ENCODE results near the gene CDCP1. TPM values are rescaled to one million over a fixed set of nuclear protein-coding genes. Genes with fewer than 3 reads are reported as not detected.
A peak's percentile ranks its signal among the peaks of the same experiment; 100 is the strongest.
"Not testable (repeated sequence)": the region's sequence is repeated elsewhere in the genome, so short reads cannot be mapped to it uniquely, and the experiment has no call there.

Gene CDCP1
- total RNA-seq, 1 experiment from 2014 or later: 0.78 TPM

DNA sequence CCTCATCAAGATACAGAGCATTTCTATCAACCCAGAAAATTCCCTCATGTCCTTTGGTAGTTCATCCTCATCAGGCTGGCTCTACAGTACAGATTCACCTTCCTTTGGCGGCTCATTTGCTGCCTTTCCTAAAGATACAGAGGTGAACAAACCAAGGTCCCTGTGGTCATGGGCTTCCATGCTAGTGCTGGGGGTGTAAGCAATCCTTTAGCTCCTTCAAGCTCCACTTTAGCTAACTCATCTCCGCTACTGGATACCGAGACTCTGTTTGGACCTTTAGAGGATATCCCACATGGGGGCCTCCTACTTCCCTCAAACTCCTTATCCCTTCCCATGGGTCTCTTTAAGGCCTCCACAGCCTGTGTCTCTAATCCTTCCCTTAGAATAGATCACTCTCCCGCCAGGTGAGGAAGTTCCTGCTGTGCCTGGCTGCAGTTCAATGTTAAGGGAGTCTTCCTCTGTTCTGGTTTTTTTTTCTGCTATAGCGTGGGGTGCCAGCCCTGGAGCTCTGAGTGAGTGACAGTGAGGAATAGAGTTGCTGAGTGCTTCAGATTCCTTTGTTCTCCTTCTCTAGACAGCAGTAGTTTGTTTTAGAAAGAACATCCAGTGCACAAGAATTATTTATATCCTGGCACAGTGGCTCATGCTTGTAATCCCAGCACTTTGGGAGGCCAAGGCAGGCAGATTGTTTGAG, 89.4 kb downstream of the CDCP1 start:
- peak; percentile 44 for DNase-seq (ENCODE audit: low spot score)

DNA sequence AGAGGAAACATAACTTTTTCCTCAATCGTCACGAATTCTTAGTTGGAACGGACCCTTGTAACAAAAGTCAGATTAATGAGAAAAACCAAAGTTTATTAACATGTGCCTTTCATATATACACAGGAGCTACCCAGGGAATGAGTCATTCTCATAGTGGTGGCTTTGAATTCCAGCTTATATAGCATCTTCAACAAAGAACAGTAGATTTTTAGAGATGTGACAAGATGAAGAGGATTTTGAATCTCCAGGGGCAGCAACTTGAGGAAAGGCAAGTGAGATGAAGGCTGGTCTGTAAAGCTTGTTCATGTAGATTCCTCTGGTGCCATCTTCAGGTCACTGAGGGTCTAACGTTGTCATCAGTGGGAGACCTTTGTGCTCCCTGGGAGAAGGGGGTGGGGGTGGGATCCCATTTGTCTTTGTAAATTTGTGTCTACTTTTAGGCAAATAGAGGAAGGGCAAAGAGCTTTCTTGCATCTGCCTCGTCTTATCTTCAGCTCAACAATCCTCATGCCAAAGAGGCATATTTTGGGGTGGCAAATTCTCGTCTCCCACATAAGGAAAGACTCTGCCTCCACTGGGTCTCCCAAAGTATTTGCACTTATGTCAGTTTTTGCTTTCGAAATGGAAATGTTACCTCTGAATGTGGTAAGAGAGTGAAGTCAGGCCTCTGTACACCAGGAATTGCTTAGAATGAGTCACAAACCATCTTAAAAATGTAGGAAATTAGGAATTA, 90.6 kb downstream of the CDCP1 start:
- DNase-seq (ENCODE audit: low spot score): peak; percentile 76

DNA sequence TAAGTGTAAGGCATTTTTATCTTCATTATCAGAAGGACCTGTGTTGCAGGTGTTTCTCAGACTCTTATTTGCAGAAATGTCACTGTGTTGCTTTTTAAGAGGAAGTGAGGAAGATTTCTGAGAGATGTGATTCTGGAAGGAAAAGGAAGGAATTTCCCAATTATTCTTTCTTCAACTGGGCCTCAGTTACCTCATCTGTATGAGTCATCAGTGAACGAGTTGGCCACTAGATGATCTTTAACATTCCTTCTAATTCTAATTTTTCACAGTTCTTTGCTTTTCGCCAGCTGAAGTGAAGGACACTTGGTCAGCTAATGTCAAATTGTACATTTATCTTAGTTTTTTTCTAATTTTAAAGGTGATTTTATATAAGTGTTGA, 91.2 kb downstream of the CDCP1 start:
- peak; percentile 86 for DNase-seq (ENCODE audit: low spot score)

DNA sequence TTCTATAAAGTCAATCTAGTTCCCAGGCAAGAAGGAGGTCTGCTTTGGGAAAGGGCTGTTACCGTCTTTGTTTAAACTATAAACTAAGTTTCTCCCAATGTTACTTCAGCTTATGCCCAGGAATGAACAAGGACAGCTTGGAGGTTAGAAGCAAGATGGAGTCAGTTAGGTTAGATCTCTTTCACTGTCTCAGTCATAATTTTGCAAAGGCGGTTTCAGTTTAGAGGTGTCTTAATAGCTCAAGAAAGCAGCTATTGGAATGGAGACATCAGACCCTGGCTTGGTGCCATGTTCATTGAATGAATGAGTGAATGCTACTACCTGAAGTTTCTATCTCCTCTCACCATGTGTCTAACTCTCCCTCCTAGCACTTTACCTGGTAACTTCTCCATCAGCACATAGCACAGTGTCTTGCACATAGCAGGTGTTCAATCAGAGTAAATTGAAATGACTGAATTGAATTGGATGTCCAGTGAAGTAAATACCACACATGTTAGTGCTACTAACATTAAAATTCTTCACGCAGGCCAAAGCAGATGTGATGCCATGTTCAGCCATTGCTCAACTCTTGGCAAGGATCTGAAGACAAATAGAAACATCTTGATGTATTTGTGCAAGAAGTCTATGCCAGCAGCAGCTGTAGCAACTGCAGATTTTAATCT, 91.9 kb downstream of the CDCP1 start:
- peak; percentile 45 for DNase-seq (ENCODE audit: low spot score)

- not testable (repeated sequence) for DNase-seq (ENCODE audit: low spot score)
Measured at GRCh38 chr3:45053805-45054195, 92.4 kb downstream of the CDCP1 start.

- DNase-seq (ENCODE audit: low spot score): no peak
Measured at GRCh38 chr3:45051685-45052084, 94.5 kb downstream of the CDCP1 start.

- DNase-seq (ENCODE audit: low spot score): no peak
Measured at GRCh38 chr3:45049807-45050206, 96.4 kb downstream of the CDCP1 start.

GRCh38 chr3:45048244-45048643, 97.9 kb downstream of the CDCP1 start:
- peak; percentile 33 for DNase-seq (ENCODE audit: low spot score)

GRCh38 chr3:45043728-45044299, 102.4 kb downstream of the CDCP1 start:
- peak; percentile 91 for DNase-seq (ENCODE audit: low spot score)

- DNase-seq (ENCODE audit: low spot score): no peak
Measured at GRCh38 chr3:45042162-45042561, 104.0 kb downstream of the CDCP1 start.

GRCh38 chr3:45041666-45042065, 104.5 kb downstream of the CDCP1 start:
- DNase-seq (ENCODE audit: low spot score): no peak

DNA sequence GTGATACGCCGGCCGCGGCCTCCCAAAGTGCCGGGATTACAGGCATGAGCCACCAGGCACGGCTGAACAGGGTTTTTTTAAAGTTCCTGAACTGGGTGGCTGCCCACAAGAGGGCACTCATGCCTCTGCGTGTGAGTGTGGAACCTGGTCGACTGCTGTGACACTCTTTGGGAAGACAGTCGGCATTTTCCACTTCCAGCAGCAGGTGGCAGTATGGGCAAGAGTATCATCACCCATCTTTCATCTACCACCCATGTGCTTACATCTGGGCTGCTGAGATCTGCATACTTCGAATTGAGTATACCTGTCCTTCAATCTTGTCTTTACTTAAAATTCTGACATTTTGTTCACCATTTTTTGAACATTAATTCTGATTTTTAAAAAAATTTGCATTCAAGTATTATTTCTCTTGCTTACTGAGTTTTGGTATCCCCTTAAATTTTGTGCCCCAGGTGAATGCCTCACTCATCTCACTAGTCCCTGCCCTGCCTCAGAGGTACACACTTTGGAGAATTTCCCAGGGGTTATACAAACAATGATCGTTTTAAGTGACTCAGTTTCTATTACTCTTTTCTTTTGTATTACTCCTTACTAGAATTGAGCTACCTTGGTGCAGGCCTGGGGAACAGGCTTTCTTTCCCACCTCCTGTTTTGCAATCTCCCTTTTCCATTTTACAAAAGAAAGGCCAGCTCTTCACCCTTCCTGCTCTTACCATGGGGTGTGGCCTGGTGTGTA, 108.3 kb downstream of the CDCP1 start:
- DNase-seq (ENCODE audit: low spot score): peak; percentile 95

- DNase-seq (ENCODE audit: low spot score): no peak
Measured at GRCh38 chr3:45035441-45036301, 110.5 kb downstream of the CDCP1 start.

DNA sequence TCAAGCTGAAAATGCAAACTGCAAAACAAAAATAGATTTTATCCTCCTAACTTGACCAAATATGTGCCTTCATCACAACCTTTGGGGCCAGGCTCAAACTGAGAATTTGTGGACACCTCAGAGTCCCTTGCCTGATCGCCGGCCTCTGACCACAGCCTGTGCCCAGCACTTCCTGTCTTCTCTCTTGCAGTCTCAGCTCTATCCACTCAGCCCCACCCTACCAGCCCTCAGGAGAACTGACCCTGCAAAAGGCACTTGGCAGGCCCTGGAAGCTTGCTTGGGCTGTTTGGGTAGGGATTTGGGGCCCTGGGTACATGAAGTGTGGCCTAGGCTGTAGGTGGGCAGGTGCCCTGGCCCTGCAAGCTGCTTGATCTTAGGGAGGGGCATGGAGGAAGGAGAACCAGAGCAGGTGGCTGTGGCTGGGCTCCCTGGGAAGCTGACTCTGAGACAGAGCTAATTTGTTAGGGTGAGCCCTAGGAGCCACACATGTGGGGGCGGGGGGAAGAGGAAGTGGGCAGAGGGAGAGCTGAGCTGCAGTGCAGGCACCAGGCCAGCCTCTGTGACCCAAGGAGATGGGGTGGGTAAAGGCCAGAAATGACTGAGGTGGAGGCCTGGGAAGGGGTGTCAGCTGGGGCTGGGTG, 111.4 kb downstream of the CDCP1 start:
- DNase-seq (ENCODE audit: low spot score): peak; percentile 59

GRCh38 chr3:45033791-45034190, 112.4 kb downstream of the CDCP1 start:
- no peak for DNase-seq (ENCODE audit: low spot score)

Other genes starting within 250 kb of the CDCP1 start
- gene ZDHHC3, start 170.2 kb downstream of the CDCP1 start, total RNA-seq (2014; rRNA removed; shearing (Covaris generic)): 55.2 and 56.2 TPM in 2 replicates
- 62.5 and 65.0 TPM in 2 replicates for gene EXOSC7, start 170.1 kb downstream of the CDCP1 start, total RNA-seq (2014; rRNA removed; shearing (Covaris generic))
- gene CLEC3B, start 120.1 kb downstream of the CDCP1 start, total RNA-seq (2014; rRNA removed; shearing (Covaris generic)): not detected in 2 replicates
- 95.1 and 111 TPM in 2 replicates for gene TMEM158, start 79.9 kb upstream of the CDCP1 start, total RNA-seq (2014; rRNA removed; shearing (Covaris generic))
- 19.9 and 21.9 TPM in 2 replicates for gene LARS2, start 242.2 kb upstream of the CDCP1 start, total RNA-seq (2014; rRNA removed; shearing (Covaris generic))